Jurkat, Clone E6-1 (cell line): ENCODE data around the gene MAGEA11. TPM values are rescaled to one million over a fixed set of nuclear protein-coding genes. Genes with fewer than 3 reads are reported as not detected.
"Not testable (repeated sequence)": the region's sequence is repeated elsewhere in the genome, so short reads cannot be mapped to it uniquely, and the experiment has no call there.

Experiments
- DNase-seq: peaks from one replicate; pipeline ENCODE4 v3.0.0-alpha.2; 2011; ENCODE audit warnings: low read depth, low spot score
- H3K4me3 ChIP-seq: 2 replicates; pipeline ENCODE4 v1.5.1; 2011; ENCODE audit warnings: mild to moderate bottlenecking, low read length, control low read depth, moderate library complexity
- polyA plus RNA-seq: library from polyadenylated mRNA; unstranded; fragments of >200 nt; gene quantifications from one replicate; pipeline ENCODE4 v1.2.1, GENCODE V29; 2012; ENCODE audit warnings: missing spikeins; ENCODE audit not compliant: insufficient read length, insufficient read depth

Gene MAGEA11
- not detected for polyA plus RNA-seq

GRCh38 chrX:149711545-149712236 lies at the start of gene MAGEA11:
MAGEA11 (plus strand) TSS chrX:149712060; CDS start chrX:149713160, 1,100 bp downstream.
- no peak for DNase-seq
- H3K4me3 ChIP-seq = no peak within 1 kb of the TSS

- not testable (repeated sequence) for DNase-seq
These were observed 36.8 kb upstream of the MAGEA11 start for GRCh38 chrX:149675088-149675487.

GRCh38 chrX:149675554-149675953 lies 36.3 kb upstream of the MAGEA11 start:
- H3K4me3 ChIP-seq, DNase-seq: not testable (repeated sequence)

More at GRCh38 chrX:149675088-149675487, 36.8 kb upstream of the MAGEA11 start:
- not testable (repeated sequence) for H3K4me3 ChIP-seq

GRCh38 chrX:149679164-149679678 lies 32.6 kb upstream of the MAGEA11 start:
- not testable (repeated sequence) for H3K4me3 ChIP-seq, DNase-seq

GRCh38 chrX:149681182-149681581 lies 30.7 kb upstream of the MAGEA11 start:
- DNase-seq = no peak
- H3K4me3 ChIP-seq = no peak overlapping the region

- no peak for DNase-seq
- H3K4me3 ChIP-seq = no peak overlapping the region
These were observed 29.8 kb upstream of the MAGEA11 start for GRCh38 chrX:149682031-149682430.

GRCh38 chrX:149682956-149683947 lies 28.6 kb upstream of the MAGEA11 start:
- no peak for DNase-seq
- H3K4me3 ChIP-seq = no peak overlapping the region

- no peak for DNase-seq
- no peak overlapping the region for H3K4me3 ChIP-seq
These were observed 27.7 kb upstream of the MAGEA11 start for GRCh38 chrX:149683966-149684730.

- H3K4me3 ChIP-seq = no peak overlapping the region
- no peak for DNase-seq
These were observed 23.9 kb upstream of the MAGEA11 start for GRCh38 chrX:149687991-149688390.

- DNase-seq = no peak
- H3K4me3 ChIP-seq = no peak overlapping the region
These were observed 23.3 kb upstream of the MAGEA11 start for GRCh38 chrX:149688552-149688951.

GRCh38 chrX:149691794-149692193 lies 20.1 kb upstream of the MAGEA11 start:
- no peak overlapping the region for H3K4me3 ChIP-seq
- no peak for DNase-seq

GRCh38 chrX:149692686-149693272 lies 19.1 kb upstream of the MAGEA11 start:
- not testable (repeated sequence) for H3K4me3 ChIP-seq, DNase-seq

- no peak overlapping the region for H3K4me3 ChIP-seq
- no peak for DNase-seq
These were observed 12.1 kb upstream of the MAGEA11 start for GRCh38 chrX:149699761-149700160.

- no peak overlapping the region for H3K4me3 ChIP-seq
These were observed 7.2 kb upstream of the MAGEA11 start for GRCh38 chrX:149704664-149705063.

GRCh38 chrX:149707147-149707901 lies 4.5 kb upstream of the MAGEA11 start:
- DNase-seq = no peak
- H3K4me3 ChIP-seq = no peak overlapping the region

More at GRCh38 chrX:149704664-149705063, 7.2 kb upstream of the MAGEA11 start:
- no peak for DNase-seq

- DNase-seq = no peak
- H3K4me3 ChIP-seq = no peak overlapping the region
These were observed 971 bp downstream of the MAGEA11 start for GRCh38 chrX:149712831-149713230.

- H3K4me3 ChIP-seq = no peak overlapping the region
- DNase-seq = no peak
These were observed 1.6 kb downstream of the MAGEA11 start for GRCh38 chrX:149713279-149714050.
